RPMI8226 (cell line): ENCODE measurements around the gene FLRT3.

Experiments
- DNase-seq: peaks from one replicate; pipeline ENCODE4 v3.0.0-alpha.2; 2015

The FLRT3 gene

DNA sequence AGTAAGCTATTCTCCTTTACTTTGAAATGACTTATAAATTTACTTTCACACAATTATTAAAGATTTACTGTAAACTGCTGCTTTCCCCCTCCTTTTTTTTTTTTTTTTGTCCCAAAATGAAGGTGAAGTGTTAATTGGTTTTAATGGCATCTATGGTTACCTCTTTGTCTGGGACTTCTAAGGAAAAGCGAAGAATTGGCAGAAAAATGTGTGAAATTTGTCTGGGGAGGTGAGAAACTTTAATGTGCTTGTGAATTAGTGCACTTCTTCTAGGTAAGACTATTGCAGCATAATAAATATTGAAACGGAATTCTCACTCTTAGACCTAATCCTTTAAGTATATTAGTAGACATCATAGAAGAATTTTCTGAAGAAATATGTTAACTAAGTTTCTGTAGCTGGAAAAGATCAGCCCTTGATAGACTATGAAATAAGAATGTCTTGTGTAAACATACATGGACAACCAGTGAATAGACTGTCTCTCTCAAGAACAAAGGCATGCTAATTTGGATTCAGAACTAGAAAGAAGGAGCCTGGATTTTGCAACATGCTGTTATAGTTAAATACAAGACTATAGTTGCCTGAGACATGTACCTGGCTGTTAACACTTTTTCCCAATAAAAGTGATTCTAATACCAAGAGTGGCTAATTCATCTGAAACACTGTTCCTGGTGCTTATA is 23.9 kb downstream of the FLRT3 start:
- DNase-seq: no peak

GRCh38 chr20:14312001-14312400 is 25.4 kb downstream of the FLRT3 start:
- DNase-seq: no peak

- DNase-seq: no peak
Measured at GRCh38 chr20:14310977-14311627, 26.3 kb downstream of the FLRT3 start.

- DNase-seq: no peak
Measured at GRCh38 chr20:14307956-14308355, 29.5 kb downstream of the FLRT3 start.

- DNase-seq: no peak
Measured at GRCh38 chr20:14304472-14304871, 32.9 kb downstream of the FLRT3 start.

GRCh38 chr20:14303651-14304050 is 33.8 kb downstream of the FLRT3 start:
- DNase-seq: no peak

GRCh38 chr20:14303106-14303505 is 34.3 kb downstream of the FLRT3 start:
- no peak for DNase-seq

- no peak for DNase-seq
Measured at GRCh38 chr20:14299831-14300230, 37.6 kb downstream of the FLRT3 start.

DNA sequence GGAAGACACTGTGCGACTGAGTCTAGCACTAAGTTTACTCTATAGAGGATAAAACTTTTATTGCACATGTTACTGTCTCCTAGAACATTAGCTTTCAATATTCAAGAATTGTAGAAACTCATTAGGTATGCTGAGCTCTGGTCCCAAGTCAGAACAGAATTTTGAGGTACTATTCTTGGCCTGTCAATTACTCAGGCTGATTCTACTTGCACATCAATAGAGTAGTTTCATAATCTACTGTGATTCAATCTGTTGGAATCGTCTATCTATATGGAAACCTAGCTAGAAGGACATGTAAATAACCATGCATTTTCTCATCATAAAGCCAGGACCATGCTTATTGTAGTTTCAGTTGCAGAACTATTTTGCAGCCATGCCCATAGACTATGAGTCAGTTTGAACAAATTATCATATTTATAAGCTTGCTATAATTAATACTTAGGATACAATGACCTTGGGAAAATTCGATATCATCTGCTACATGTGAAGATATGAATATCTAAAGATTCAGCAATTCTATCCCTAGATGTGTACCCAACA is 41.6 kb downstream of the FLRT3 start:
- no peak for DNase-seq

- DNase-seq: no peak
Measured at GRCh38 chr20:14295238-14295637, 42.2 kb downstream of the FLRT3 start.

- no peak for DNase-seq
Measured at GRCh38 chr20:14291502-14291901, 45.9 kb downstream of the FLRT3 start.

- DNase-seq: no peak
Measured at GRCh38 chr20:14288341-14289330, 48.8 kb downstream of the FLRT3 start.

DNA sequence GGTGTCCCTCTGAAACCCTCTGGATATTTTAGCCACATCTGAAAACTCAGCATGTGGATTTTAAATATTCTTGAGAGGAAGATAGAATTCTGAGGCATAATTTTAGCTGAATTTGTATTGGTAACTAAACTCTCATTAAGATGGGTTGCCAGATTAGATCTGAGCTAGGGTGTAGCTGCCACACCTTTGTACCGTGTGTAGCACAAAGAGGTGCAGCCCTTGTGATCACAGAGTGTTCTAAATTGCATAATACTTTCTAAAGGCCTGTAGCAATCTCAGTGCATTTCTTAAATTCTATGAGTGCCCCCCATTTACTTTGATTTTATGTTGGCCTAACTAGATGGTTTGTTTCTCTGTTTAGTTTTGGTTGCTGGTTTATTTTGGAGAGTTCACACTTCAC is 53.0 kb downstream of the FLRT3 start:
- DNase-seq: no peak

DNA sequence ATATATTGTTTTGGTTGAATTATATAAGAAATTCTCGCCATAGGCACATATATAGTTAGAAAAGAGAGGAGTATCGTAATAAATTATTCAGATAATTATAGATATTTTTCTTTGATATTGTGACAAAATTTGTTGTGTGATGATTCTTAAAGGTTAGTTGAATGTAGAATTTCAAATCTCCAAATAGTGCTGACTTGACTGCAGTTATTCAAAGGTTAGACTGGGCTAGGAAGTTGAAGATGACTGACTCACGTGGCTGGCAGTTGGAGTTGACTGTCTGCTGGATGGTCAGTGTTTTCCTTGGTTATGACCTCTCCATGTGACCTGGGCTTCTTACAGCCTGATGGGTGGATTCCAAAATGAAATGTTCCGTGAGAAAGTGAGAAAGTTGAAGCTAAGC is 55.3 kb downstream of the FLRT3 start:
- no peak for DNase-seq
